ENCODE measurements around the gene SEC22C.
"Not testable (repeated sequence)": the region's sequence is repeated elsewhere in the genome, so short reads cannot be mapped to it uniquely, and the experiment has no call there.

Gene SEC22C, protein sequence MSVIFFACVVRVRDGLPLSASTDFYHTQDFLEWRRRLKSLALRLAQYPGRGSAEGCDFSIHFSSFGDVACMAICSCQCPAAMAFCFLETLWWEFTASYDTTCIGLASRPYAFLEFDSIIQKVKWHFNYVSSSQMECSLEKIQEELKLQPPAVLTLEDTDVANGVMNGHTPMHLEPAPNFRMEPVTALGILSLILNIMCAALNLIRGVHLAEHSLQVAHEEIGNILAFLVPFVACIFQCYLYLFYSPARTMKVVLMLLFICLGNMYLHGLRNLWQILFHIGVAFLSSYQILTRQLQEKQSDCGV

DNA sequence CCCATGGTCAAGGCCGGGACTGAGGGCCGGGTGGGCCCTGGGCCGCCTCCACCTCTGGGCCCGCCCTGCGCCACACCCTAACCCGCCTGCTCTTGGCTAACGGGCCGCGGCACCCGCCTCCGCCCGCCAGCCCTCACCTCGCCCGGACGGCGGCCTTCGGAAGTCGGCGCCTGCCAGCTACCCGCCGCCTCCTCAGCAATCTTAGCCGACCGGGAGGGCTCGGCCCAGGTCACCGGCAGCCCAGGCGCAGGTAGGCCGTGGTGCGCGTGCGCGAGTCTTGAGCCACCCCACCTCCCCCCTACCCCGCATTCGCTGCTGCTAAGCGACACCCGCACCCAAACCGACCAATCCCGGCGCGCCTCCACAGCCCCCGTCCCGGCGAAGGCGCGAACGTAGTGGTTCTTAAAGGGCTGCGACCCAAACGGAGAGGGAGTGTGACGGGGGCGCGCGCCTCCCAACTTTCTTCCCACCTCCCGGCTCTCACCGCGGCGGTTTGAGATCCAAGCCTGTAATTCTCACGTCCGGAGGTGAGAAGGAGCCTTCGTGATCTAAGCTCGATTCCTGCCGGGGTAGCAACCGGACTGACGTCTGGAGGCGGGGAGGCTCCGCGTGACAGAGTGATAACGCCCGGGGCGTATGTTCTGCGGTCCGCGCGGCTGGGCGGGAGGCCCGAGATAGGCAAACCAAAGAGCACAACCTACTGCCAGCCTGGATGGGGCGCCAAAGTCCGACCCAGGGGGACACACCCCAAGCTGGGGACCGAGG, at the start of gene SEC22C:
Gene SEC22C, minus strand, starts transcription at position 259 of the 765 bp plus-strand sequence. CDS start 12,921 bp downstream, outside the sequence.
- DNase-seq = peak; percentile 95

DNA sequence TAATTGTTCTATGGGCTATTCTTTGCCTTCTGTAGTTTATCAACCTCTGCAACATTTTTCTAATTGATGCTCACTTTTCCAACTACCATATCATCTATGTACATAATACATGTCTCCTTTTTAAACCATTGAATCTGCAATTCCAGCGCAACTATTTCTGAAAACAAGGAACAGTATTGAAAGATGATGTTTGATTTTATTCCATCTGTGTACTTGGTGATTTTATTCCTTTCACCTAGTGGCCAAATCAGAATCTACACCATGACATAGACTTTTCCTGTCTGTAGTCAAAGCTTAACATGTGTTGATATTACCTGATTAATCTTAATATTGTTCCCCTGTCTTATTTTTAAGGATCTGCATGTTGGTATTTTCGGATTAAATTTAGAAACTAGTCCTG, 31.7 kb upstream of the SEC22C start:
- no peak for DNase-seq

DNA sequence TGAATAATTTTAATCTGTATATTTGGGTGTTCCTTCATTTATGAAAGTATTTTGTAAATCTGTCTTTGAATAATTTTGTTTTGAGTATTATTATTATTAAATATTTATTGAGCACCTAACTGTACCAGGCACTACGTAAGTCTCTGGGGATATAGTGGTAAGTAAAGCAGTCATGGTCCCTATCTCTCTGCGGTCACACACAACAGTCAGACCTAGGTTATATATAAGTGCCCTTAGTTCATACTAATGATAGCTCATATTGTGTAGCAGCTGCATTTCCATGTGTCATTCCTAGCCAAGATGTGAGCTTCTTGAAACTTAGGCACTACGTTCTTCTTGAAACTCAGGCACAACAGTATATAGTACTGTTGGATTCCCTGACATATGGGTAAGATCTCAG, 31.2 kb upstream of the SEC22C start:
- DNase-seq = no peak

DNA sequence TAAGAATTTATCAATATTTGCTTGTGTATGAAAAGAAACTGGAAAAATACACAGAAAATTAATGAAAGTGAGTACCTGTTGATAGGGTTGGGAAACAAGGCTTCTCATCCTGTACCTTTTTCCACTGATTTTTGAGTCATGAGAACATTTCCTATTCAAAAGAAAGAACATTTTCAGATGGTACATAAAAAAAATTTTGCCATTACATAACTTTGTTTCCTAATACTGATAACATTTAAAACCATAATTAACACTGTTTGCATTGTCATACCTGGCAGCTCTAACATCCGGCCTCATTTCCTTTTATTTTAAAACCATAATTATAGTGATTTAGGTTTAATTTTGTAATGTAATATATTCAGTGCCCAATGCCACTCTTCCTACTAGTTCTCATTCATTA, 30.4 kb upstream of the SEC22C start:
- DNase-seq = no peak

DNA sequence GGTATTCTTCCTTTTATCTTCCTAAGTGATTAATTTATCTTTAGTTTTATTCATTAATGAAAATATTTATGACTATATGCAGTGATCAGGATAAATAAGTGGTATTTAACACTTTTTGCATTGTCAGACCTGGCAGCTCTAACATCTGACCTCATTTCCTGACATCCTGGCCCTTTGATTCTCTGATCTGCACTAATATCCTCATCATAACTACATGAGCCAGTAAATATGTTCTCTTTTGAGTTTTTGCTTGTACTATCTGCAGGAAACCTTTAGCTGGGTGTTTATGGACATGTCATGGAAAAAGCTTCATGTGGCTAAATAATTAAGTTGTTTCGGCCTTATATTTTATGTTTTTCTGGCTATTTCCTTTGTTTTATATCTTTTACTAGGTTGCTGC, 29.2 kb upstream of the SEC22C start:
- no peak for DNase-seq

DNA sequence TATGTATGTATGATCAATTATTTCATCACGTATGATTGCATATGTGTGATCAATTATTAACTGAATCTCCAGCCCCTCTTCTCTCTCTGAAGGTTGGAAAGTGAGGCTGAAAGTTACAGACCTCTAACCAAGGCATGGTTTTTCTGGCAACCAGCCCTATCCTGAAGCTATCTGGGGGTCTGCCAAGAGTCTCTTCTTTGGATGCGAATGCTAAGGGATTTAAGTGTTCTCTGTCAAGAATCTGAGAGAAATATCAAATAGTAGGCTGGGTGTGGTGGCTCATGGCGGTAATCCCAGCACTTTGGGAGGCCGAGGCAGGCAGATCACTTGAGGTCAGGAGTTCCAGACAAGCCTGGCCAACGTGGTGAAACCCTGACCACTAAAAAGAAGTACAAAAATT, 26.8 kb upstream of the SEC22C start:
- DNase-seq = no peak

DNA sequence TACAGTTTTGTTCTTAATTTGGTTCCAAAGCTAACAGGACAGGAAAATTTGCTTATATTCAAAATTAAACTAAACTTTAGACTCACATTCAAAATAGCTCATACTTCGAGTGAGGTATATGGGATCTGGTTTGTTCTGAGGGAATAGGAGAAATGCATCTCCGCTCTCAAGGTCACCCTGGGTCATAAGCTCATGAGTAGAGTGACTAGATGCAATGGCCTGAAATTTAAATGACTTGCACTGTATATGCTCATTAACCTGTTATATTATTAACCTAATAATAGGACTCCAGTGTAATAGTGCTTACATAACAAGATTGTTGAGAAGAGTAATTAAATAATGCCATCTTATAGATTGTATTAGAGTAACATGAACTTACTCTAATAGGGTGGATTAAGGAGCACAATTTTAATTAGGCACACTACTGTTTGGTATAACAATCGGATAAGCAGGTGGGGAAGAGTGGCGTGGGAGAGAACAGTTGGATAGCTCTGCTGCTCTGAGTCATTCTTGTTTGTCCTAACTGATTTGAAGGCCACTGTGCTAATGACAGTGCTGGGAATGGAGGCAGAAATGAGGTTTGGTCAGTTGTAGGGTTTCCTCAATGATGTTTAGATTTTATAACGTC, 23.9 kb upstream of the SEC22C start:
- DNase-seq = no peak

DNA sequence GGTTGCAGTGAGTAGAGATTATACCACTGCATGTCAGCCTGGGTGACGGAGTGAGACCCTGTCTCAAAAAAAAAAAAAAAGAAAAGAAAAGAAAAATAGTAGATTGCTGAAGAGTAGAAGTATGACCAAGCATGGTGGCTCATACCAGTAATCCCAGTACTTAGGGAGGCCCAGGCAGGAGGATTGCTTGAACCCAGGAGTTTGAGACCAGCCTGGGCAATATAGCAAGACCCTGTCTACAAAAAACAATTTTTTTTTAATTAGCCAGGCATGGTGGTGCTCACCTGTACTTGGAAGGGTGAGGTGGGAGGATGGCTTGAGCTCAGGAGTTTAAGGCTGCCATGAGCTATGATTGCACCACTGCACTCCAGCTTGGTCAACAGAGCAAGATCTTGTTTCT, 21.2 kb upstream of the SEC22C start:
- DNase-seq = no peak

DNA sequence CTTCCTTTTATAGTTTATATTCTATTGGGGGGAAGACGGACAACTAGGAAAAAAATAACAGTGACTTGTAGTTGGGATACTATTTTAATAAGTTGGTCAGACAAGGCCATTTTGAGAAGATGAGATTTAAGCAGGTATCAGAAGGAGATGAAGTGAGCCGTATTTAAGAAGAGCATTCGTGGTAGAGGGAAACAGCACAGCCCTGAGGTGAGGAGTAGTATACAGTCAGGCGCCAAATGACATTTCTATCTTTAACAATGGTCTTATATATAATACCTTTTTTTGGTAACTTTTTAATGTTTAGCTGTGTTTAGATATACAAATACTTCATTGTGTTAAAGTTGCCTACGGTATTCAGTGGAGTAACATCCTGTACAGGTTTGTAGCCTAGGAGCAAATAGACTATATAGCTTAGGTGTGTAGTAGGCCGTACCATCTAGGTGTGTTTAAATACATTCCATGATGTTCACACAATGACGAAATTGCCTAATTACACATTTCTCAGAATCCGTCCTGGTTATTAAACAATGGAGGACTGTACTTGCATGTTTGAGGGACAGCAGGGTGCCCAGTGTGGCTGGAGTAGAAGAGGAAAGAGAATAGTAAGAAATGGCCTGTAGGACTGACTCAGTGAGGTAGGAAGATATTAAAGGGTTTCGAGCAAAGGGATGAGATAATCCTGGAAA, 20.3 kb upstream of the SEC22C start:
- no peak for DNase-seq

DNA sequence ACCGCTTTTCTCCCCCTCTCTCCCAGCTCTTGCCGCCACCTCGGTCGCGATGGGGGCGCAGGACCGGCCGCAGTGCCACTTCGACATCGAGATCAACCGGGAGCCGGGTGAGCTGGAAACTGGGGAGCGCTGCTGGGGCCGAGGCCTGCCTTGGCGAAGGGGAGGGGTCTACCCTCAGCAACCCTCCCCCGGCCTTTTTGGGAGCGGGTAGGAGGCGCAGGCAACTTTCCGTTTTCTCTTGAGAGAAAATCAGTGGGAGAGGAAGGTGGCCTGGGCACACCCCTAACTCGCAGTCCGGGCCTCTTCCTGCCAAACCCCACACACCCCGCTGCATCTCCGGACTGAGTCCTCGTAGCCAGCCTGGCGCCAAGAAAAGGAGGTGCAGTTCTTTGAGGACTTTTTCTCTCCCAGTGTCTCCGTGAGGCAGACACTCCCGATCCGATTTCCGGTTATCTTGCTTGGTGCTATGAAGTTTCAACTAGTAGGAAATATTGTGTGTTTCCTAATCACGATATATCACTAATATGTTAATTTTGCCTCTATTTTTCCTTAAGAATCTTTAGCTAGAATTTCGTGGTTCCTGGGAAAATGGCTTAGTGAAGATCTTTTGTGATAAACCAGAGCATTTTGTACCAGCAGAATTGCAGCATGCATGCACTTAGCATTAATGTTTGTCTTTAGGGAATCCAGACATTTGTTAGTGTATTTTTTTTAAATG, 19.4 kb upstream of the SEC22C start:
- peak in 1 of 2 donors; percentile 50 for DNase-seq

DNA sequence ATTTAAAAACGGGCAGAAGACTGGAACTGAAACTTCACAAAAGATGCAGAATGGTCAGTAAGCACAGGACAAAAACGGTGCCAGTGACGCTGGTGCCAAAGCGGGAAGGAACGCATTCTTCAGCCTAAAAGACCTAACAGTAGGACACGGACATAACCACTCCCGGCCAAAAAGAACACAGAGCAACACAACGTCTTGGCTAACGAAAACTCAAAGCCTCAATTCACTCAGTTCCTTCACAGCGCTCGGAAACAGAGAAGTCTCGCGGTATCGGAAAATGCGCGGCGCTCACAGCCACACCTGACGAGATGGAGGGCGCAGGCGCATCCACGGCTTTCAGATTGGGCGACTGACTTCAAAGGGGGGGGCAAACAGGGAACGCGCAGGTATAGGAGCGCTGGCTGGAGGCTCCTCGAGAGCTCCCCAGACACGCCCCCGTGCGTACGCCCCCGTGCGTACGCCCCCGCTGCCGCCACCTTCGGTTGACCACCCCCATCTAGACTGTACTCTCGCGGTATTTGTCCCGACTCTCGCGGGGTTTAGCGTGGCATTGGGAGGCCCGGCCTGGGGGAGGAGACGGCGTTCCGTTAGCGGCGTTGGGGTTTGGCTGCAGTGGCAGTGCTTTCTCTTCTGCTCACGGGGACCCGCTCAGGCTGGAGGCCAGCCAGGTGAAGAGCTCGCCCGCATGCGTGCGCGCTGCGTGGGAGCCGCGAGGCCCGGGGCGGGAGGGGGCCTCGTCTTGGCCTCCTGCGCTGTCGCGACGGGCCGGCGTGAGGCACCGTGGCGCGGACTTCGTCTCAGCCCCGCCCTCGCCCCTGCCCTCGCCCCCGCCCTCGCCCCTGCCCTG, 18.6 kb upstream of the SEC22C start, which contains the start of gene NKTR:
Gene NKTR, plus strand, starts transcription at position 576 of the 847 bp plus-strand sequence. CDS start 321 bp downstream, outside the sequence.
- peak; percentile 98 to 100 for DNase-seq

DNA sequence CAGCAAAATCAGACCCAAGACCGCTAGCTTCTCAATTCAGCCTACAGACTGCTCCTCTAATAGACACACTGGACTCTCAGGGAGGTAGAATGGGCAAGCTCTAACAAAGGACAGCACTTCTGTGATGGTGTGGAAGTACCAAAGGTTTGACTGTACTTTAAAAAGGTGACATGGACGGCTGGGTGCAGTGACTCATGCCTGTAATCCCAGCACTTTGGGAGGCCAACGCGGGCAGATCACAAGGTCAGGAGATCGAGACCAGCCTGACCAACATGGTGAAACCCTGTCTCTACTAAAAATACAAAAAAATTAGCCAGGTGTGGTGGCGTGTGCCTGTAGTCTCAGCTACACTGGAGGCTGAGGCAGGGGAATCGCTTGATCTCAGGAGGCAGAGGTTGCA, 15.3 kb upstream of the SEC22C start:
- not testable (repeated sequence) for DNase-seq

DNA sequence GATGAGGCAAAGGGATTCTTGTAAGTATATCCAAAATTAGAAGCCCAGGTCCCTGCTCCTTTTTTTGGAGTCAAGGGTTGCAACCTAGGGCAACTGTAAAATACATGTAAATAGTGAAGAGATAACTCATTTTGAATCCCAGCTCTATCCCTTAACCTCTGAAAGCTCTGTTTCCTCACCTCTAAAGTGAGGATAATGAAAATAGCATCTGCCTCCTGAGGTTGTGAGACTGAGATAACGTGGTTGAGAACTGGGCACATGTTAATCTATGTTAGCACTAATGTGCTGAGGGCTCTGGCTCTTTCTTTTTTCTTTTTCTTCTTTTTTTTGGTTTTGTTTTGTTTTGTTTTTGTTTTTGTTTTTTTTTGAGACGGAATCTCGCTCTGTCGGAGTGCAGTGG, 13.9 kb upstream of the SEC22C start:
- no peak for DNase-seq

DNA sequence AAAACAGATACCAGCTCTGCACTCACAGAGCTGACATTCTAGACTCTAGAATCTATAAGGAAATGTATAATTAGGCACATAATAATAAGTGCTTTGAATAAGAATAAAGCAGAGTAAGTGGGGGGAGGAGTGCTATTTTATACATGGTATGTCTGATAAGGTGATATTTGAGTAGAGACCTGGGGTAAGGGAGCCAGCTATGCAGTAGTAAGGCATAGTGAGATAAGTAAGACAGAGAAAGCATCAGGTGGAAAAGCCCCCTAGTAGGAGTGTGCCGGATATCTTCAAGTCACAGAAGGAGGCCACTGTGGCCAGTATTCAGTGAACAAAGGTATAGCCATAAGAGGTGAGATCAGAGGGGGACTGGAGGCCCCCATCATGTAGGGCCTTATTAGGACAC, 11.9 kb upstream of the SEC22C start:
- DNase-seq = no peak

DNA sequence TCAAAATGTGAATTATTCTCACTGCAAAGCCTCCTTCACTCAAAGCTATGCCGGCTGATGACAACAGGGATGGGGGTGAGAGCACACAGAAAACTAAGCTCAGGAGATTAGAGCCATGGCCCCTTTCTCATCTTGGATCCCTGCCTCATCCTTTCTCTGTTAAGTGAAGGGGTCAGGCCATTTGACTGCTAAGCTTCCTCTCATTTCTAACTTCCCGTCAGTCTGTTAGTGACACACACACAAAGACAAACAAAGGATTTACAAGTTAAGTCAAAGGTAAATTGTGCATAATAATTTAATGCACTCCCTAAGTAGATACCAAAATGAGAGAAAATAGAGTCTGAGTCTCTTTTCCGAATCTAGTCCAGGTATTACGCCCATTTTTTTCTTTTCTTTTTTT, 10.0 kb upstream of the SEC22C start:
- DNase-seq = no peak

DNA sequence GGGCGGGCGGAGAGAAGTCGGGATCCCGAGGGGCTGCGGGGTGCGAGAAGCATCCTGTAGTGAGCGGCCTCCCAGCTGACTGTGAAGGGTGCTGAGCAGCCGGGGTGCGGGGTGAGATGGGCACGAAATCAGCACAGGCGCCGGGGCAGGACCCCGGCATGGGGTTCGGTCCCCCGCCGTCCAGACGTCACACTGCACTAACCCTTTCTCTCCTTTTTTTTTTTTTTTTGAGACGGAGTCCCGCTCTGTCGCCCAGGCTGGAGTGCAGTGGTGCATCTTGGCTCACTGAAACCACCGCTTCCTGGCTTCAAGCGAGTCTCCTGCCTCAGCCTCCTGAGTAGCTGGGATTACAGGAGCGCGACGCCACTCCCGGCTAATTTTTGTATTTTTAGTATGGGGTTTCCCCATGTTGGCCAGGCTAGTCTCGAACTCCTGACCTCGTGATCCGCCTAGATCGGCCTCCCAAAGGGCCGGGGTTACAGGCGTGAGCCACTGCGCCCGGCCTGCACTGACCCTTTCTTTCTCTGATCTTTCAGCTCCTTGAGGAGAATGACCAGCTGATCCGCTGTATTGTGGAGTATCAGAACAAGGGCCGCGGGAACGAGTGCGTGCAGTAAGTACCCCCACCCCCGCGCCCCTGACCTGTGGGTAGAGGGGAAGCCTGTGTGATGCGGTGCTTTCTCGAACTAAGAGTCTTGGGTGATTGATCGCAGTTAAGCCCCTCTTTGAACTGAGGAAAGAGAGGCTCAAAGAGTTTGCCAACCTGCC, 9.4 kb upstream of the SEC22C start:
- no peak for DNase-seq

DNA sequence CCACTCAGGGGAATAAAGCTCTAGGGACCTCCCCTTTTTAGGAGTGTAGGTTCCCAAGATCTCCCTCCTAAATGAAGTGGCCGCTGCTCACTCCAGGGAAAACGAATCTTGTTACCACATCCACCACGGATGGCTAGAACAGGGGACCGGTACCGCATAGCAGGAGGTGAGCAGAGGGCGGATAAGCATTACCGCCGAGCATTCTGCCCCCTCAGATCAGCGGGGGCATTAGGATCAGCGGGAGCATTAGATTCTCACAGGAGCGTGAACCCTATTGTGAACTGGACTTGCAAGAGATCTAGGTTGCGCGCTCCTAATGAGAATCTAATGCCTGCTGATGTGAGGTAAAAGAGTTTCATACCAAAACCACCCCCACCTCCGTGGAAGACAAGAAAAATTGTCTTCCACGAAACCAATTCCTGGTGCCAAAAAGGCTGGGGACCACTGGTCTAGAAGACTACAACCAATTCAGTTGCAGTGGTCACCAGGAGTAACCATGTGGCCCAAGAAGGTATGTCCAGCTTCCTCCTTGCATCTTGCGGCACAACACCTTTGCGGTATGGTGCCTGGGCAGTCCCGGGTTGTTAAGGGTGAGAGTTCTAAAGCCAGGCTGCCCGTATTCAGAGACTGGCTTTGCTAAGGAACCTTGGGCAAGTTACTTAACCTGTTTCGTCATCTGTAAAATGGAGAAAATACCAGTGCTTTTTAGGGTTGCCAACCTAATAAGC, 7.8 kb upstream of the SEC22C start:
- no peak for DNase-seq

DNA sequence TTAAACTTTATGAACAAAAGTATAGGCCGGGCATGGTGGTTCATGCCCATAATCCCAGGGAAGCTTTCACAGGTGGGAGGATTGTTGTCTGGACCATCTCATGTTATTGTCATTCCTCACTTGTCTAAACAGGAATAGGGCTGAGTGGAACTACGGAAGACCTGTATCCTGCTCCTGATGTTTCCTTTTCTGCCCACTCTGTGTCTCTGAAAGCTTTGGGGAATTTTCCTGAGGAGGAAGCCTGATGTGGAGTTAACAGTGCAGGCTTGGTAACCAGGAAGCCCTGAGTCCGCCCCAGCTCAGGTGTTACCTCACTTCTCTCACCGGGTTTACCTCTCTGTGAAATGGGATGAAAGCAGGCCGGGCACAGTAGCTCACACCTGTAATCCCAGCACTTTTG, 6.9 kb upstream of the SEC22C start:
- DNase-seq = no peak

DNA sequence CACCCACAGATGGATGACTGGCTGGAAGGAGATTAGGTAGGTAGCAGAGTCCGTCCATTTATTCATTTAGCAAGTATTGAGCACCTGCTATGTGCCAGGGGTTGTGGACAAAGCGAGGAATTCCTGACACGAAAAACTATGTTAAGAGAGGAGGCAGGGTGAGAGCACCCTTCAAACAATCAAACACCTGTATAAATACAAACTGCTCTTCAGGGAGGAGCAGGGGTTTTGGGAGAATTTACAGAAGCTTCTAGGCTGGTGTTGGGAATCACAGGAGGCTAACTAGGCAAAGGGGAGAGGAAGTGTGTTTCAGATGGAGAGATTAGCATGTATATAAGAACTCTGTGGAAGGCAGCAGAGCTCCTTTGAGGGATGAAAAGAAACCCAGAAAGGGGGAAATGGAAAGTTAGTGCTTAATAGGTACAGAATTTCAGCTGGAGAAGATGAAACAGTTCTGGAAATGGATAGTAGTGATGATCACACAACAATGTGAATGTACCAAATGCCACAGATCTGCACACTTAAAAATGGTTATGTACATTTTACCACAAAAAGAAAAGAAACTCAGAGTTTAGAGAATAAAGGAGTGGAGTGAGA, 805 bp upstream of the SEC22C start:
- no peak for DNase-seq

DNA sequence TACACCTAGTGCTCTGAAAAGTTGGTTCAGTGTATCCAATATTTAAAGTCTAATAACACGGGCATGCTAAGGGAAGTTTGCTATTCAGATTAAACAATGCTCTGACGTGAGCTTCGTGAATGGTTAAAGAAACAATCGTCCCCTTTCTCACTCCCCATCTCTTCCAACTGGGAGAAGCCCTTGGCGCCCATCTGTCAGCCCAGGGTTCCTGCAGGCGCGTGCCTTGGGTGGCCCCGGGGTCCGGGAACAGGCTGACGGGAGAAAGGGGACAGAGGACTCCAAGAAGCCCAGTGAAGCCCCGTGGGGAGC, 413 bp downstream of the SEC22C start:
- DNase-seq = no peak
